NCI-H748 (cell line): ENCODE results near the gene FAM221A.
A peak's percentile ranks its signal among the peaks of the same experiment; 100 is the strongest.
"Not testable (repeated sequence)": the region's sequence is repeated elsewhere in the genome, so short reads cannot be mapped to it uniquely, and the experiment has no call there.

Source experiments
- DNase-seq: peaks from one replicate; lab custom pipeline; 2025; ENCODE audit not compliant: unreplicated experiment; lab: John Stamatoyannopoulos, UW

FAM221A gene, protein sequence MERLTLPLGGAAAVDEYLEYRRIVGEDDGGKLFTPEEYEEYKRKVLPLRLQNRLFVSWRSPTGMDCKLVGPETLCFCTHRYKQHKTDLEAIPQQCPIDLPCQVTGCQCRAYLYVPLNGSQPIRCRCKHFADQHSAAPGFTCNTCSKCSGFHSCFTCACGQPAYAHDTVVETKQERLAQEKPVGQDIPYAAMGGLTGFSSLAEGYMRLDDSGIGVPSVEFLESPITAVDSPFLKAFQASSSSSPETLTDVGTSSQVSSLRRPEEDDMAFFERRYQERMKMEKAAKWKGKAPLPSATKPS

DNA sequence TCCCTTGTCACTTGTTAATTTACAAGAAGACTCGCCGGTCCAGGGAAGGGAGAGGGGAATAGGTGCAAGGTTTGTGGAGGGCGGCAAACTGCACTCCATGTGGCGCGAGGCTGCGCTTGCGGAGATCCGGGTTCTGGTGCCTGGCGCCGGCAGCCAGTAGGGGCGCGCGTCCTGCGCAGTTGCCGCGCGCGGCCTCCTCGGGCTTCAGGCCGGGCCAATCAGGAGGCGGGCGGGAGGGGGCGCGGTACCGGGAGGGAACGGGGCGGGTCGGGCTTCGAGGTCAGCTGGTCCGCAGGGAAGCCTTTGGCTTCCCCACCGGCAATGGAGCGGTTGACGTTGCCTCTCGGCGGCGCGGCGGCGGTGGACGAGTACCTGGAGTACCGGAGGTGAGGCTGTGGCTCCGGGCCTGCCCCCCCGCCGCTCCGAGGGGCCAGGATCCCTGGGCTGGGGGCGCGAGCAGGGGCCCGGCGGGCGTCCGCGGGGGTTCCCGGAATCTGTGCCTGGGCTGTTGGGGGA lies at the start of gene FAM221A:
TSS of gene FAM221A (plus strand) at position 302 of the 516 bp plus-strand sequence. CDS start at position 322, 20 bp downstream.
- DNase-seq: peak; percentile 90

DNA sequence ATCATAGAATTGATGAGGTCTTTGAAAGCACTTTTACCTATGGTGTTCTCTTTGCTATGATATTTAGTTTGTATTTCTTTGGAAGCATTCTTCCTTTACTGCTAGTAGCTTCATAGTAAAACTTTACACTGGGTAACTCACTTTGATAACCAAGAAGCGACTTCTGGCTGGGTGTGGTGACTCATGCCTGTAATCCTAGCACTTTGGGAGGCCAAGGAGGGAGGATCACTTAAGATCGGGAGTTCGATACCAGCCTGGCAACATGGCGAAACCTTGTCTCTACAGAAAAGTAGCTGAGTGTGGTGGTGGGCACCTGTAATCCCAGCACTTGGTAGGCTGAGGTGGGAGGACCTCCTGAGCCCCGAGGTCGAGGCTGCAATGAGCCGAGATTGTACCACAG lies 46.6 kb upstream of the FAM221A start:
- DNase-seq: no peak

DNA sequence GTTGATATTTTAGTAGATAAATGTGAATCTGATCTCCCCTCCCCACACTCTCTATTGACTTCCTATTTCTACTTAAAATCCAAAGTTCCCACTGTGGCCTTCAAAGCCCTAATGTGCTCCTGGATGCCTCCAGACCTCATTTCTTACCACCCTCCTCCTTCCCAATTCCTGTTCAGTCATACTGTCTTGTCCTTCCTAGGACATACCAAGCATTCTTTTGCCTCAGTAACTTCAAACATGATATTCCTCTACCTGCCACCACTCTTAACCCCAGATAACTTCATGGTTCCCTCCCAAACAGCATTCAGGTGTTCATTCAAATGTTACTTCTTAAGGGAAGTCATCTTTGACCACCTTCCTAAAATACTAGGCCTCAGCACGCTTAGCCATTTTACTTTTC lies 34.2 kb upstream of the FAM221A start:
- no peak for DNase-seq

DNA sequence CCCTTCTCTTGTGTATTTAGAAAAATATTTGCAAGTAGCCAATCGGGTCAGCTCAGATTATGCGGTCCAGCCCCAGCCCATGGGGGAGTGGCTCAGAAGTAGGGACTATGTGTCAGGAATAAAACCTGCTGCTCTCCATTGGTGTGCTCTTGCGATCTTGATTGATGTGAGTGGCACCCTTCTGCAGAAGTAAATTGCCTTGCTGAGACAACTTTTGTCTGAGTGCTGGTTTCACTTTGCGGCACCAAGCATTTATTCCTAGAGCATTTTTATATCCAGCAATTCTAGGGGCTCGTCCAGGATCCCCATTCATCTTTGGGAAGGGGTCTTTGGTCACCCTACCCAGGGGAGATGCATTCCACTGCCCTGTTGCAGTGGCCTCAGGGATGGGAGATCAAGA lies 26.1 kb upstream of the FAM221A start:
- DNase-seq: no peak

DNA sequence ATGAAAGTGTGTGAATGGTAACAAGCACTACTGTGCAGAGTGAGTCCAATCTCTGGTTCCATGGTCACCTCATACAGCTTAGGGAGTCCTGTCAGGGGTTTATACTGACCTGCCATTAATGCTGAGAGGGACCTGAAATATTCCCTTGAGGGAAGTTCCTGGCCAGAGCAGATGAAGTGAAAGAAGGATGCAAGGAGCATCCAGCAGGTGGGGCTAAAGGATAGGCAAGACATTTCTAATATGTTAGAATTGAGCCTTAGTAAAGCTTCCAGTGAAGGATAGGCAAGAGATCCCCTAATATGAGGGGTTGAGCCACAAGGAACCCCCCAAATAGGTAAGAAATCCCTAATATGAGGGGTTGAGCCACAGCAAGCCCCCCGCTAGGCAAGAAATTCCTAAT lies 25.5 kb upstream of the FAM221A start:
- DNase-seq: peak; percentile 26

DNA sequence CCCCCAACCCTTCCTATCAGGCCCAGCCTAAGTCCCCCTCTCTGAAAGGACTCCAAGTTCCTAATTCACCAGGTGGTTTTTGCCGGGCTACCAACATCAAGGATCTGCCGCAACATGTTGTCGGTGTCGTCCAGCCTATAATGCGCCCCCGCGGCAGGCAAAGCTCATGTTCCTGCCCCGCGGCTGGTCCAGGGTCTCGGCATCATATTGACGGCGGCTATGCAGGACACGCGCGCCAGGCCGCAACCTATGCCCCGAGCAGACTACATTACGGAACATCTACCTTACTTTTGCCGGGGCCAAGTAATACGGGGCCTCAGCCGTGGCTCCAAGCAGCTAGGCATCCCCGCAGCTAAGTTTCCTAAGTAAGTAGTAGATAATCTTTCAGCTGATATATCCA lies 24.6 kb upstream of the FAM221A start:
- DNase-seq: no peak

DNA sequence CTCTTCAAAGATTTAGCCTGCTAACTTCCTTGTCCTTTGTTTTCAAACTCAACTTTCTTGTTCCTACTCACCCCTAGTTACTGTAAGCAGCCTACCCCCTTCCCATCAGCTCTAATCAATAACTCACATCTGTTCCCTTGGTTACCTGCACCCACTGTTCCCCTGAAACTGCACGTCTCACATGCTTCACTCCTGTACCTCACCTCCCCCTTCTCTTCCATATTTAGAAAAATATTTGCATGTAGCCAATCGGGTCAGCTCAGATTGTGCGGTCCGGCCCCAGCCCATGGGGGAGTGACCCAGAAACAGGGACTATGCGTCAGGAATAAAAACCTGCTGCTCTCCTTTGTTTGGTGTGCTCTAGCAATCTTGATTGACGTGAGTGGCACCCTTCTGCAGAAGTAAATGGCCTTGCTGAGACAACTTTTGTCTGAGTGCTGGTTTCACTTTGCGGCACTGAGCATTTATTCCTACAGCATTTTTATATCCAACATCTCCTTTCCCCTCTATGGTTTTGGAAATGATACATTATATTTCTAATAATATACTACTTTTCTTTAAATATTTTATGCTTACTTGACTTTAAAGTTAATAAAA lies 21.1 kb upstream of the FAM221A start:
- DNase-seq: no peak

DNA sequence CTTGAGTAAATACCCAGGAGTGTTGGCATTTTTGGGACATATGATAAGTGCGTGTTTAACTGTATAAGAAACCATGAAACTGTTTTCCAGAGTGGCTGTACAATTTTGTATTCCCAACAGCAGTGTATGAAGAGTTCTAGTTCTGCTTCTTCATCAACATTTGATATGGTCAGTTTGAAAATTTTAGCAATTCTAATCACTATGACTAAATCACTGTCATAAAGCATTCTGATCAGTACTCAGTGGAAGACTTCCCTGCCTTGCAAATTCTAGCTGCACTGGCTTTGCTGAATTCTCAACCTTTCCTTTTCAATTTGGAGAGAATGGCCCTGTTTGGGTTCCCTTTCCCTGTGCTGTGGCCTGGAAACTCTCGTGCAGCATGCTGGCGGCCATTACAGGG lies 18.6 kb upstream of the FAM221A start:
- DNase-seq: no peak

DNA sequence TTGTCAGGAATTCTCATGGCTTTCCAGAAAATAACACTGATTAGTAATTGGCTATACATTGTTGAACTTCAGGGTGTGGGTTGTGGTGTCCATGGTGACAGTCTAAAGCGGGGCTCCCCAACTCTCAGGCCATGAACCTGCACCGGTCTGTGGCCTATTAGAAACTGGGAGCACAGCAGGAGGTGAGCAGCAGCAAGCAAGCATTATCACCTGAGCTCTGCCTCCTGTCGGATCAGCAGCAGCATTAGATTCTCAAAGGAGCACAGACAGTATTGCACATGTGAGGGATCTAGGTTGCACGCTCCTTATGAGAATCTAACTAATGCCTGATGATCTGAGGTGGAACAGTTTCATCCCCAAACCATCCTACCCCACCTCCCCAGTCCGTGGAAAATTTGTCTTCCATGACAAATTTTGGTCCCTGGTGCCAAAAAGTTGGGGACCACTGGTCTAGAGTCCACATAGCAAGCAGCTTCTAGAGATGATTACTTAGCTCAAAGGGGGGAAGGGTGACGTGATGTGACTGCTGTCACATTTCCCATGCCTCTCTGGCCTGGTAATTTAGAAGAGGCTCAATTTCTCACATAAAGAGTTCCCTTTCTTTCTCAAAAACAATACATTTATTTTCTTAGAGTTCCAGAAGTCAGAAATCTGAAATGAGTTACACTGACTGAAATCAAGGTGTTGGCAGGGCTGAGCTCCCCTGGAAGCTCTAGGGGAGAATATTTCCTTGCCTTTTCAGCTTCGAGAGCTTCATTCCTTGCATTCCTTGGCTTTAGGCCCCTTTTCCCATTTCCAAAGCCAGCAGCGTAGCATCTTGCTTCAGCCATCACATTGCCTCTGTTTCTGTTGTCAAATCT lies 17.6 kb upstream of the FAM221A start:
- peak; percentile 7 for DNase-seq

DNA sequence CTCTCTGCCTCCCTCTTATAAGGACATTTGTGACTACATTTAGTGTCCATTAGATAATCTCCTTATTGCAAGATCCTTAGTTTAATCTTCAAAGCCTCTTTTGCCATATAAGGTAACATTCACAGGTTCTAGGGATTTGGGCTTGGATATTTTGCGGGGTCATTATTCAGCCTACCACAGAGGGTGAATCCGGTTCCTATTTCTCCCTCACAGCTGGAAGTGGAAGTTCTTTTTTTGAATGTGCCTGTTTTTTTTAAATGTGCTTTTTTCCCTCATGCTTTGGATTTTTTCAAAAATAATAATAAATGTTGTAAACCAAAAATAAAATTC lies 17.1 kb upstream of the FAM221A start:
- DNase-seq: no peak

DNA sequence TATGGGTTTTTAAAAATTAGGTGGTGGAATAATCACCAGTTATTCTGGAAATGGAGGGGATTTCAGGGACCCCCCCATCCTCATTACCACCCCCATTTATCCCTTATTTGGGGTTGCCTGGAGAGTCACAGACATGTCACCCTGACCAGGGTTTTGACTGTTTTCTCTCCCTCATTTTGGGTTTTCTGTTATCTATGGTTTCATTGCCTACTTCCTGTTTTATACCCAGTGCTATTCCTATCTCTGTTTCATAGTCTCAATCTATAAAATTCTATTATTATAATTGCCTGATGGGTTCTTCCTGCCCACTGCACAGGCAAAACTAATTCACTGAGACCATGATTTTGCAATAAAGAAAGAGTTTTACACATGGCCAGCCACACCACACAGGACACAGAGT lies 15.9 kb upstream of the FAM221A start:
- DNase-seq: no peak

DNA sequence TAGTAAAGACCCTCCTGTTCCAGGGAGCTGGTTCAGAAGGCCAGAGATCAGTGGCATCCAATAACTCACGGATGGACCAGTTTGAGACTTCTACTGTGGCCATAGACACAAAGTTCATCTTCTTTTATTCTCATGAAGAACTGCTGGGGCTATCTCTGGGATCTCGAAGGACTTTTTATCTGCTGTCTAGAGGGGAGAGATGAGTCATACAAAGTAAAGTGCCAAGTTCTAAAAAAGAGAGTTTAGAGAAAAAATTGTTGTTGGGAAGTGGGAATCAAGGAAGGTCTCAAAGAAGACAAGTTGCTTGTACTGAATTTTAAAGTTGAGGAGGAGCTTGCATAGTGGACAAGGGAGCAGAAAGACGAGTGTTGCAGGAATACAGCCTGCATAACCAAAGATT lies 8.0 kb upstream of the FAM221A start:
- DNase-seq: no peak

DNA sequence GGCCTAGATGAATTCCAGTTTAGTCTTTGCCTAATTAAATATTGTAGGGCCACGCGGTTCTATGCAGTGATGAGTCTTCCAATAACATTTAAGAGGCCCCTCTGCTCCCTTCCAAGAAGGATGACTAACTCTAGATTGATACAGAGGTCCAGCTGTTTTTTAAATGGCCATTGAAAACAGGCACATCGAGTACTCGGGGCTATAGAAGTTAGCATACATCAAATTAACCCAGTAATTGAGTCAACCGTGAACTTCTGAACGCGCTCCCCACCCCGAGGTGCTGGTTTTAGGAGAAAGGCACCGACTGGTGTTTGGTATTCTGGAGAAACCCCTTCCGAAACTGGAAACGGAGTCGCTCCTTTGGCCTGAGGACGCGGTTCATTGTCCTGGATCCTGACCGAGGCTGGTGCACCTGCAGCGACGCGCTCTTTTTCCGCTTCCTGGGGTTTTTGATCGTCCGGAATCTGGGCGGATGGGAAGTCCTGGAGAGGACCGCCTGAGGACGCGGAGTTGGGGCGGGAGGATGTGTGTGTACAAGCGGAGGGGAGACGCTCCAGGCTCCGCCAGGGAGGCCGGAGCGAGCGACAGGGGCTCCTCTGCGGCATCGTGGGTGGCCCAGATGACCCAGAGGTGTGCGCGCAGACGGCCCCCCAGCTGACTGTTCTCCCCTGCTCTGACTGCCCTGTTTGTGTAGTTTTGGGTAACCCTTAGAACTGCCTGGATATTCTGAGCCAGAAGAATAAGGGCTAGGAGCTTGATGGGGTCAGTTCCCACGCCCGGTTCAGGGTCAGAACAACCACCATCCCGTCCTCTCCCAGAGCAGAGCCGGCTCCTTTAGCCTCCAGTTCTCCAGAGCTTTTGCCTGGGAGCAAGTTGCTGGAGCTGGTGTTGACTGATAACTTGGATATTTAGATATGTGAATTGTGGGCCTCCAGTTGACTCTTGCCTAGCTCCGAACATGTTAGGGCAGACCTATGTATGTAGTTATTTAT lies 711 bp downstream of the FAM221A start:
- peak; percentile 64 for DNase-seq

DNA sequence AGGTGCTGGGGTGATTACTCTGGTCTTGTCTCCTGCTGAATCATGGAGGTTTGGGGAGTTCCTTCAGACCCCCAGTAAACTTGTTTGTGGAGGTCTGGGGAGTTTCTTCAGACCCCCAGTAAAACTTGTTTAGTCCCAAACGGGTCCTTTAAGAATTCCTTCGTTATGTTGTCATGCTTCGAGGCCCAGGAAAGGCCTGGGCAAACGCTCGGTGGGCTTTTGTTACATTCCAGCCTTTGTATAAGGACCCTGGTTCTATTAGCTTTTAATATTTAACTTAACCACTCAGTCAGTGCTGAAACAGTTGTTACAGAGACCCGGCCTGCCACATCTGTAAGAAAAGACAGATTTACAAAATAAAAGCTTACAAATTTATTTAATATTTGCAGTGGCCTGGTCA lies 4.0 kb downstream of the FAM221A start:
- not testable (repeated sequence) for DNase-seq

DNA sequence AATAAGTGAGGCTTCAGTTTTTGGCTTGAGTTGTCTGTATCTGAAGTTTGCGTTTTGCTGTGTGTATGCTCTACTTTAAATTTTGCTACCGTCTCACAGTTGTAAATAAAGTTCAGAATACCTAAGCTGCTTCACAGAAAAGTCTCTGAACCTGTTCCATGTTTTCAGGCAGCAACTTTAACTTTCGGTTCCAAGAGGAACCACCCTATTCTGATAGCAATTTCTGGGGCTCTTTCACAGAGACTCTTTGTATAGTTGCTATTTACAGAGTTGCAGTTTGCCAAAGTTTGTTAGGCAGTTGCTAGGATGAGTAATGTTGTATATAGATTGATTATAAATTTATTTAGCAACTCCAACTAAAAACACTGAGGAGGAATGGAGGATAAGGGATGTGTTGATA lies 5.7 kb downstream of the FAM221A start:
- DNase-seq: no peak

DNA sequence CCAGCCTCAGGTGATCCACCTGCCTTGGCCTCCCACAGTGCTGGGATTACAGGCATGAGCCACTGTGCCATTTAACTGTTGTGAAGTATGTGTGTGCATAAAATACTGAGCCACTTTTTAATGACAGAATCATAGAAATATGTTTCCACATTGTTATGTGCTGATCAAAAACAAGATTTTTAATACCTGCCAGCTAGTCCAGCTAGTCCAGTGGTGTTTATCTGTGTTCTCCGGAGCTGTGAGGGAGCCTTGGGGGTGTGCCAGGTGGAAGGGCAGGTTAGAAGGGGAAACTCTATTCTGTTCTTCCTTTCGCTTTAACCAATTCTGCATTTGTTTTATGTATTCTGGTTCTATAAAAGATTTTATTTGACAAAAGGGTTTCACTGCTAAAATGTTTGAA lies 7.0 kb downstream of the FAM221A start:
- no peak for DNase-seq

DNA sequence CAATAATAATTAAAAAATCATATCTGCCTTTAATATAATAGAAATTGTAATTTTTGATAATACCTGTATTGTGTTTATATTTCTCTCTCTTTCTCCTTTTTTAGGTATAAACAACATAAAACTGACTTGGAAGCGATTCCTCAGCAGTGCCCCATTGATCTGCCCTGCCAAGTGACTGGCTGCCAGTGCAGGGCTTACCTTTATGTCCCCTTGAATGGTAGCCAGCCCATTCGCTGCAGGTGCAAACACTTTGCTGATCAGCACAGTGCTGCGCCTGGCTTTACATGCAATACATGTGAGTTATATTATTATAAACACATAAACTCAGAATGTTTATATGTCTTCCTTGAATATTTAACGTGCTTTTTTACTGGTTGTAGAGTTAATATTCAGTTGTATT lies 9.2 kb downstream of the FAM221A start:
- DNase-seq: no peak

DNA sequence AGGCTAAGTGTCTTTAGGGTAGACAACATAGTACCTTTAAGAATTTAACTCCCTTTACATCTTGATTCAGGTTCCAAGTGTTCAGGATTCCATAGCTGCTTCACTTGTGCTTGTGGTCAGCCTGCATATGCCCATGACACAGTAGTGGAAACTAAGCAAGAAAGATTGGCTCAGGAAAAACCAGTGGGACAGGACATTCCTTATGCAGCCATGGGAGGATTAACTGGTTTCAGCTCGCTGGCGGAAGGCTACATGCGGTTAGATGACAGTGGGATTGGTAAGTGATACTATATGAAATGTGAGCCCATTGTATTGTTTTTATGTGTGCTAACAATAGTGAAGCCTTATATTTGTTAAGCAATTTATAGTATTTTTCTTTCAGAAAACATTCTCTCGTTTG lies 11.3 kb downstream of the FAM221A start:
- peak; percentile 23 for DNase-seq

DNA sequence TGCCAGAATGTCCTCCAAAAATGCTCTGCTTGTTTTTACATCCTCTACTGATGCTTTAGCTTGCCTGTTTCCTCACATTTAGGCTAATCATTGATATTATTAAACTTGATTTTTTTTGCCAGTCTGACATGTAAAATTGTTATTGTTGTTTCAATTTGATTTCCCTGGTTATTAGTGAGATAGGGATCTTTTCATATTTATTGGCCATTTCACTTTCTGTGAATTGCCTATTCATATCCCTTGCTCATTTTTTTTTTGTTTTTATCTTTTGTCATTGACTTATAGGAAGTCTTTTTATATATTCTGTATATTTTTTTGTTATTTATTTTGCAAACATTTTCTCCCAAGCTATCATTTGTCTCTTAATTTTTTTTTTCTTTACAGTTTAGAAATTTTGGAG lies 13.2 kb downstream of the FAM221A start:
- DNase-seq: no peak

DNA sequence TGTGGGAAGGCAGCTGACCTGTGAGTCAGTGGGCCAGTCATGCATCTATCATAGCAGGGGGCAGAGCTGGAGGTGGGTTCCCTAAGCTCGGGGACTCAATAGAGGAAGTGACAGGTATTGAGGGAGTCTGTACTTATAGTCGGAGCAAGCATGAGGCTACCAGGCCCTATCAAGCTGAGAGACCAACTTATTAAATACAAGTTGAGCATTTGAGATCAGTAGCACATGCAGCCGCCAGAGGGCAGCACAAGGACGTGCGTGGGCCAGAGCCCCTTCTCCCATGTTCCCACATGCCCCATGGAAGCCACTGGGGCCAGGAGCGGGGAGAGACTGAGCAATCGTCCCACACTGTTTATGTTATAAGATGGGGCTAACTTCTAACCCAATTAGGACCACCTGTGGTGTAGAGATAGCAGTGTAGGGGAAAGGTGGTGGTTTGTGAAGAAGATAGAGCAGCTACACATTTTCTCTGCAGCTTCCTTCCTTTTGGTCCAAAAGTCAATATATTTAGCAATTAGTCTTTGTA lies 17.0 kb downstream of the FAM221A start:
- DNase-seq: peak; percentile 78

DNA sequence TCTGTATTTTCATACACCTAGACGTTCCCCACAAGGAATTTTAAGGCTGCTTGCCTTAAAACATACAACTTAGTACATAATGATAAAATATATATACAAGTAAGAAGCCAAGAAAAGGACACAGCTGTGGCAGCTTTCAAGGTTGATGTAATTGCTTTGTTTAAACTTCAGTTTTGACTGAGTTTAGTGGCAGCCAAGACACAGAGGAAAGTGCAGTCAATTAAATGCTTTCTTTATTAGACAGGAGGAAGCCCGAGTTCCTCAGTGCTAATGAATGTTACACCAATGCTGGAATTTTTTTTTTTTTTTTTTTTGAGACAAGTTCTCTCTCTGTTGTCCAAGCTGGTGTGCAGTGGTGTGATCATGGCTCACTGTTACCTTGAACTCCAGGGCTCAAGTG lies 18.8 kb downstream of the FAM221A start:
- no peak for DNase-seq
